Subcutaneous abdominal adipose tissue (tissue), 5 donors: Measurements from ENCODE around the gene CEP78.

ENCODE experiments used
- H3K27ac ChIP-seq: one replicate; pipeline ENCODE4 v1.7.0; 2013; ENCODE audit warnings: low read depth, mild to moderate bottlenecking, inconsistent platforms, low read length, moderate library complexity
- H3K27me3 ChIP-seq, 5 donors: one replicate each; pipeline ENCODE4 v1.7.0; 2013; ENCODE audit warnings: low read length in 5 of 5, inconsistent platforms in 1 of 5; ENCODE audit not compliant: control insufficient read depth in 5 of 5, insufficient read depth in 4 of 5
- H3K36me3 ChIP-seq, 5 donors: one replicate each; pipeline ENCODE4 v1.7.0; 2013; ENCODE audit warnings: low read length in 5 of 5; ENCODE audit not compliant: control insufficient read depth in 5 of 5, insufficient read depth in 5 of 5
- H3K4me1 ChIP-seq, 5 donors: one replicate each; pipeline ENCODE4 v1.7.0; 2013; ENCODE audit warnings: low read length in 5 of 5, mild to moderate bottlenecking in 3 of 5, moderate library complexity in 1 of 5; ENCODE audit not compliant: control insufficient read depth in 5 of 5, insufficient read depth in 5 of 5
- H3K4me3 ChIP-seq, 5 donors: one replicate each; pipeline ENCODE4 v1.7.0; 2013; ENCODE audit warnings: low read length in 5 of 5, low read depth in 1 of 5
- H3K9ac ChIP-seq, 5 donors: one replicate each; pipeline ENCODE4 v1.7.0; 2013; ENCODE audit warnings: low read length in 5 of 5, mild to moderate bottlenecking in 4 of 5, moderate library complexity in 3 of 5
- H3K9me3 ChIP-seq, 5 donors: one replicate each; pipeline ENCODE4 v1.7.0; 2013; ENCODE audit warnings: low read length in 5 of 5; ENCODE audit not compliant: control insufficient read depth in 5 of 5
- donor health status: healthy.
- donor health status: healthy.
- donor health status: healthy.
- donor health status: healthy.
- donor health status: healthy.

Gene CEP78

DNA sequence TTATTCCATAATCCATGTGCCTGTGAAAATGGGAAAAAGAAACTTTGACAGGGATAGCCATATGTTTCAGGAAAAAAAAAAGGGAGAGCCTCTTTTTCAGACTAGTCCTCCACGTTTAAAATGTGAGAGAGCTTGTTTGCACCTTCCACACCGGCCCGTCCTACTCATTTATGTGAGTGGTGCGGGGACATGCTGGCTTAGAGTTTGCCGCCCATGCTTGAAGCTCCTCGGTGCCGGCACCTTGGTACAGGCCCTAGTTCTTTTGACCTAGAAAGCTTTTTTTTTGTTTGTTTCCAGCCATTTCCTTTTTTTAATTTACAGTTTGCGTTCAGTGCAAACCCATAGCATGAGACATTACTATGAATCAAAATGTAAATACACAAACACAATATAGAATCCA is 88.8 kb downstream of the CEP78 start:
- Histone ChIP-seq H3K36me3 (no peaks in the 10 kb centered on the region), H3K9ac (peak overlapping the region in 1 of 5 donors; percentile 40), H3K27me3 (no peaks in the 10 kb centered on the region), H3K9me3 (no peaks in the 10 kb centered on the region), H3K4me3 (no peak overlapping the region), H3K4me1 (peaks cover 2 to 29% (median 24%) of the 10 kb centered on the region in 5 donors), H3K27ac (no peak overlapping the region)

- no peaks in the 10 kb centered on the region for H3K9me3 ChIP-seq
- H3K4me1 ChIP-seq, result peaks cover 2 to 27% (median 20%) of the 10 kb centered on the region in 5 donors
- H3K9ac ChIP-seq, result peak overlapping the region in 1 of 5 donors; percentile 40
- H3K27ac ChIP-seq, result no peak overlapping the region
- H3K4me3 ChIP-seq, result peak overlapping the region in 1 of 5 donors; percentile 33
- no peaks in the 10 kb centered on the region for H3K36me3 ChIP-seq
- no peaks in the 10 kb centered on the region for H3K27me3 ChIP-seq
Observed at GRCh38 chr9:78325343-78325742, 89.5 kb downstream of the CEP78 start.

GRCh38 chr9:78325846-78326360 is 90.0 kb downstream of the CEP78 start:
- no peaks in the 10 kb centered on the region for H3K9me3 ChIP-seq
- H3K27ac ChIP-seq, result no peak overlapping the region
- H3K36me3 ChIP-seq, result no peaks in the 10 kb centered on the region
- H3K9ac ChIP-seq, result no peak overlapping the region
- no peaks in the 10 kb centered on the region for H3K27me3 ChIP-seq
- H3K4me3 ChIP-seq, result no peak overlapping the region
- peaks cover 2 to 23% (median 15%) of the 10 kb centered on the region in 5 donors for H3K4me1 ChIP-seq

- no peaks in the 10 kb centered on the region for H3K9me3 ChIP-seq
- peaks cover 0 to 16% (median 9%) of the 10 kb centered on the region in 5 donors for H3K4me1 ChIP-seq
- no peak overlapping the region for H3K27ac ChIP-seq
- no peaks in the 10 kb centered on the region for H3K27me3 ChIP-seq
- no peak overlapping the region for H3K9ac ChIP-seq
- no peaks in the 10 kb centered on the region for H3K36me3 ChIP-seq
- H3K4me3 ChIP-seq, result no peak overlapping the region
Observed at GRCh38 chr9:78326564-78326963, 90.7 kb downstream of the CEP78 start.
